ENCODE data around the gene HSBP1.

Gene HSBP1

DNA sequence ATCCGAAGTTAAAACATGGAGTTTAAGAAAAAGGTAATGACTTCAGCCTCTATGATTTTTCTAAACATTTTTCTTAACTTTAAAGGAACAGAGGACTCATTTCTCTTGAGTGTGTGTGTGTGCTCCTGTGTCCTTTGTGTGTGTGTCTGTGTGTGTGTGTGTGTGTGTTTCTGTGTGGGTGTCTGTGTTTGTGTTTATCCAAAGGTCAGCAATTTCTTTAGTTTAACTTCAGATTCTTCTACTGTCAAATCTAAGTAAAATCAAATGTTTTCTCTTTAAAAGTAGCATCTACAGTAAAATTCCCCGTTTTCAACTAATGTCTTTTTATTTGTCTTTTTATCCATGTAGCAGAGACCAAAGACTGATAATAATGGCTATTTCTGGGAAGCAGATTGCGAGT, 31.8 kb downstream of the HSBP1 start:
- DNase-seq = no peak
- Mint-ChIP-seq H3K9me3 (no peaks in the 10 kb centered on the region), H3K36me3 (ENCODE audit: low read depth) (no peaks in the 10 kb centered on the region), H3K4me3 (no peak overlapping the region), H3K27me3 (peaks cover 22% of the 10 kb centered on the region), H3K4me1 (ENCODE audit: low read depth) (peaks cover 17% of the 10 kb centered on the region), H3K27ac (no peak overlapping the region)

DNA sequence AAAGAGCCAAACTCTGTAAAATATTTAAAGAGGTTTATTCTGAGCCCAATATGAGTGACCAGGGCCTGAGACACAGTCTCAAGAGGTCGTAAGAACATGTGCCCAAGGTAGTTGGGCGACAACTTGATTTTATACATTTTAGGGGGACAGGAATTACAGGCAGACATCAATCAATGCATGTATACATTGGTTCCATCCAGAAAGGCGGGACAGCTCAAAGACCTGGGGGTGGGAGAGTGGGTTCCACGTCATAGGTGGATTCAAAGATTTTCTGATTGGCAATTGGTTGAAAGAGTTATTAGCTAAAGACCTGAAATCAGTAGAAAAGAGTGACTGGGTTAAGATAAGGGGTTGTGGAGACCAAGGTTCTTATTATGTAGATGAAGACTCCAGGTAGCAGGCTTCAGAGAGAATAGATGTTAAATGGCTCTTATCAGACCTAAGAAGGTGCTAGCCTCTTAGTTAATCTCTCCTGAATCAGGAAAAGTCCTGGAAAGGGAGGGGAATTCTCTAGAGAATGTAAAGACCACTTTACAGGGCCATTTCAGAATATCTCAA, 32.4 kb downstream of the HSBP1 start:
- Mint-ChIP-seq H3K4me3 (no peak overlapping the region), H3K27me3 (peaks cover 22% of the 10 kb centered on the region), H3K9me3 (no peaks in the 10 kb centered on the region), H3K4me1 (ENCODE audit: low read depth) (peaks cover 14% of the 10 kb centered on the region), H3K36me3 (ENCODE audit: low read depth) (no peaks in the 10 kb centered on the region), H3K27ac (no peak overlapping the region)
- no peak for DNase-seq

DNA sequence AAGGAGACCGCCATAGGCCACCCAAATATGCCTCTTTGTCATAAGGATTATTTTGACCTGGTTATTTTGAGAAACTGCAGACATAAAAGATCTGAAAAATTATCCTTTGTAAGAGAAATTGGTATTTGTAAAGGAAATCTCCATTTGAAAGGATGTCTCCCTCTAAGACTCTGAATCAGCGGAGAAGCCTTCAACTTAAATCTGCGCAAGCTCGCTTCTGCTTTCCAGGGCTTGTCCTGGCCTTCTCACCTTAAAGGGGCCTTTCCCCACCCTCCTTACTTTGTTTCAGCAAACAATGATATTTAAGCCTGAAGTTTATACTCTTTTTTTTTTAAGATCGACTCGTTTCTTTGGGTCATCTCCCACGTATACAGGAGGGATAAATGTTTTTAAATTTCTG, 34.5 kb downstream of the HSBP1 start:
- H3K4me1 Mint-ChIP-seq (ENCODE audit: low read depth) = no peaks in the 10 kb centered on the region

DNA sequence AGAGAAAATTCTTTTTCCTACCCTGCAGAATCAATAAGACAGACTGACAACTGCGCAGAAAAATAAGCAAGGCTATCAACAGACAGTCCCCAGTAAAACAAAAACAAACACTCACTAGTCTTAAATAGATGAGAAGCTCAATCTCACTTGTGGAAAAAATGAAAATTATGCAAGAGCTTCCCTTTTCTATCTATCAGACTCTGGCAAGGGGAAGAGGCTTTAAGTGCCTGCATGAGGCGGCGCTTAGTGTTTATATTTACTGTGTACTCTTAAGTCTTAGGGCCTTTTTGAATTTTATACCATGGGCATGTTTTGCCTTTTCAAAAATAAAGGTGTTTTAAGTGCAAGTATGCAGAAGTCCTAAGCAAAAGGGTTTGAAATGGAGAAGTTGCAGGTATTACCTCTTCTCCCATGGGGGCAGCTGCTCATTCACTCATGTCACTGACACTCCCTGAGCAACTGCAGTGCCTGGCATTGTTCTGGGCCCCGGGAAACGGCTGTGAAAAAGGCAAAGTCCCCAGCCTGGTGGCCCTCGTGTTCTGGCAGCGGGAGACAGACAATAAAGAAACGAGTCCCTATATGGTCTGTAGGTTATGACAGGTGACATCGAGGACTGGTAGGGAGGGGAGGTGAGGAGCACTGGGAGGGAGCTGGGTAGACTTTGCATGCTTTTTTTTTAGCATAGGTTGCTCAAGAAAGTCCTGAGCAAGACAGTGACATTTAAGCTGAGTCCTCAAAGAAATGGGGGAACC, 35.2 kb downstream of the HSBP1 start:
- H3K27ac Mint-ChIP-seq = no peak overlapping the region
- H3K36me3 Mint-ChIP-seq (ENCODE audit: low read depth) = no peaks in the 10 kb centered on the region
- H3K27me3 Mint-ChIP-seq = peaks cover 10% of the 10 kb centered on the region
- H3K9me3 Mint-ChIP-seq = no peaks in the 10 kb centered on the region
- H3K4me1 Mint-ChIP-seq (ENCODE audit: low read depth) = no peaks in the 10 kb centered on the region
- H3K4me3 Mint-ChIP-seq = no peak overlapping the region
- no peak for DNase-seq

More for the DNA sequence above, 34.5 kb downstream of the HSBP1 start:
- no peak overlapping the region for H3K4me3 Mint-ChIP-seq
- H3K27ac Mint-ChIP-seq = no peak overlapping the region
- no peak for DNase-seq
- no peaks in the 10 kb centered on the region for H3K36me3 Mint-ChIP-seq (ENCODE audit: low read depth)
- peaks cover 16% of the 10 kb centered on the region for H3K27me3 Mint-ChIP-seq
- H3K9me3 Mint-ChIP-seq = no peaks in the 10 kb centered on the region

DNA sequence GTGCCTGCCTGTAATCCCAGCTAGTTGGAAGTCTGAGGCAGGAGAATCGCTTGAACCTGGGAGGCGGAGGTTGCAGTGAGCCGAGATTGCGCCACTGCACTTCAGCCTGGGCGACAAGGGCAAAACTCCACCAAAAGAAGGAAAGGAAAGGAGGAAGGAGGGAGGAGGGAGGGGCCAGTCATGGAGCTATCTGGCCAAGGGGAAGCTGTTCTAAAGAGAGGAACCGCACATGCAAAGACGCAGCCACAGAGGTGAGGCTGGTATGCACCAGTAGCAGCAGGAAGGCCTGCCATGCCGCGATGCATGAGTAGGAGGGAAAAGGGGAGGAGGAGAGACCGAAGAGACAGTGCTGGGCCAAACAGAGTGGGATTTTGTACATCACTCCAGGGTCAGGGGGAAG, 35.9 kb downstream of the HSBP1 start:
- Mint-ChIP-seq H3K27ac (no peak overlapping the region), H3K27me3 (peaks cover 3% of the 10 kb centered on the region), H3K4me1 (ENCODE audit: low read depth) (no peaks in the 10 kb centered on the region), H3K36me3 (ENCODE audit: low read depth) (no peaks in the 10 kb centered on the region), H3K9me3 (no peaks in the 10 kb centered on the region), H3K4me3 (no peak overlapping the region)
- DNase-seq = no peak

DNA sequence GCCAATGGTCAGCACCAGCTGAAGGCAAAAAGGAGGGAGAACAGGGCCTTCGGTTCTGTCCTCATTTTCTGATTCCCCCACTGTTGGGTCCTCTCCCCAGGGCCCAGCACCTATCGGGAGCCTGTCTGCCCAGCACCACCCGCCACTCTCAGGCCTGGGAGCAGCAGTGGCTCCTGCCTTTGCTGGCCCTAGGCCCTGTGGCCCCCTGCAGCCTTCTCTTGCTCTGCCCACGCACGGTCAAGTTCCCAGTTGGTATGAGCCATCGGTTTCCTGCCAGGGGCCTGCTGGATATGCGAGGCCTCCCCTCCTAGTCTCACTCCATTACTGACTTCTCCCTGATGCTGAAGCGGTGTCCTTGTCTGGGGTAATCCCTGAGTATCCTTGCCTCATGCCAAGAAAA, 37.5 kb downstream of the HSBP1 start:
- no peaks in the 10 kb centered on the region for H3K36me3 Mint-ChIP-seq (ENCODE audit: low read depth)
- no peak overlapping the region for H3K27ac Mint-ChIP-seq
- no peaks in the 10 kb centered on the region for H3K4me1 Mint-ChIP-seq (ENCODE audit: low read depth)
- H3K27me3 Mint-ChIP-seq = no peaks in the 10 kb centered on the region
- H3K4me3 Mint-ChIP-seq = no peak overlapping the region
- DNase-seq = no peak
- no peaks in the 10 kb centered on the region for H3K9me3 Mint-ChIP-seq

DNA sequence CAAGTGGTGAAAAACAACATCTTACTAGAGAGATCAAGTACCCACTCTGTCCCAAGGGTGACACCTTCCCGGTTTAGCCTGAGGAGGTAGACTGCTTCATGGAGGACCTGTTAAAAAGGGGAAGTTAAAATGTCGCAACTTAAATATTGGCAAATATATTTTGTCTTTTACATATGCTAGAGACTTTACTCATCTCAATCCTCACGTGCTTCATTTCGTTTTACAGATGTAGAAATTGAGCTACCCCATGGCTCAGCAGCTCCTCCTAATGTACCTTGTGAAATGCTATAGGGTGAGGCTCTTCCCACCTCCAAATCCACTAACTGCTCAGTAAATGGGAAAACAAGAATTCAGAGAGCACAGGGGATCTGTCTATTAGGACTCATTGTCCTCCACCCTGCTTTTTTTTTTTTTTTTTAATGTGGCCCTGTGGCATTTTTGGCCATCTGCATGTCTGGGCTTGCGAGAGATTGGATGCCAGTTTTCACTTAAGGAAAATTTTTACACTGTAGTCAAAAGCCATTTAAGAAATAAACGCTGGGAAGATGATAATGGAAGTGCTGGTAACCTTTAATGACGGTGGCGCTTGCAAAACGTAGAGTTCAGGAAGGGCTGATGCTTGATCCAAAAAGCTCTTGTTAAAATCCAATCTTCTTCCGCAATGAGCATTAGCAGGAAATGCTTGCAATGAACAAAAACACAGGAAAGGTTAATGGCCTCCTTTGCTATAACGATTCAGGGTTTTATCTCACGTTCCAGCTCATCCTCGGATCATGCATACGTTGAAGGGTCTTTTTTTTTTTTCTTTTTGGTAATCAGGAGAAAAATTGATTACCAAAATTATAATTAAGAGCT, 39.8 kb downstream of the HSBP1 start:
- no peak for DNase-seq
- no peak overlapping the region for H3K4me3 Mint-ChIP-seq
- H3K36me3 Mint-ChIP-seq (ENCODE audit: low read depth) = no peaks in the 10 kb centered on the region
- H3K27me3 Mint-ChIP-seq = peaks cover 3% of the 10 kb centered on the region
- no peaks in the 10 kb centered on the region for H3K9me3 Mint-ChIP-seq
- H3K27ac Mint-ChIP-seq = no peak overlapping the region
- no peaks in the 10 kb centered on the region for H3K4me1 Mint-ChIP-seq (ENCODE audit: low read depth)

DNA sequence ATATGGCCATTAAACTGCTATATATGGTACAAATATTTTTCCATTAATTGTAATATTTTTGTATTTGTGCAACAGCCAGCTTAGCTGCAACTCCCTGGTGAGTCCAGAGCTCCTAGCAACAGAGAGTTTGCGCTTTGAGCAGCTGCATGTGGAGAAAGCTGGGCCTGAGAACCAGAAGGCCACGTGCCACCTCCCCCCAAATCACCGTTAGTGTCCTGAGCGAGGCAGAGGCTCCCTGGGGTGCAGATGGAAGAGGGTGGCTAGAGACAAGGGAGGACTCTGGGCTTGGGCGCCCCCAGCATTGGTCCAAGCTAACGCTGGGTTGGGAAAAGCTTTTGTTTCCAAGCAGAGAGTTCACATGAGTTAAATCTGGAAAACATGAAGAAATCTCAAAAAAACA, 41.6 kb downstream of the HSBP1 start:
- H3K36me3 Mint-ChIP-seq (ENCODE audit: low read depth) = no peaks in the 10 kb centered on the region
- no peak overlapping the region for H3K4me3 Mint-ChIP-seq
- DNase-seq = no peak
- peaks cover 3% of the 10 kb centered on the region for H3K27me3 Mint-ChIP-seq
- H3K9me3 Mint-ChIP-seq = no peaks in the 10 kb centered on the region
- no peaks in the 10 kb centered on the region for H3K4me1 Mint-ChIP-seq (ENCODE audit: low read depth)
- H3K27ac Mint-ChIP-seq = no peak overlapping the region

DNA sequence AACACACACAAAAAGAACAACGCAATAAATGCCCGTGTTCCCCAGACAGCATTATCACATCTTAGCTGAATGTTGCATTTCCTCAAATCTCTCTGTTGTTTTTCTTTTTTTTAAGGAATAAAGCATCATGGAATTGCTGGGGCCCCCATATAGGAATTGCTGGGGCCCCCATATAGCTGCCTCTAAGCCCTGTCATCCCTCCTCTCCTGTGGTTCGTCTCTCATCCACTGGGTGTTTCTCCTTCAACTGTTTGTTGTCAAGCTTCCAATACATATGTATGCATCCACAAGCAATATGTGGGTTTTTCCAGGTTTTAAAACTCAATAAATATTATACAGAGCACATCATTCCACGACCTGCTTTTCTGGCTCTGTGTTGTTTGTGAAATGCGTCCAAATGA, 43.2 kb downstream of the HSBP1 start:
- Mint-ChIP-seq H3K9me3 (no peaks in the 10 kb centered on the region), H3K4me3 (no peak overlapping the region), H3K27ac (no peak overlapping the region), H3K27me3 (peaks cover 3% of the 10 kb centered on the region), H3K36me3 (ENCODE audit: low read depth) (no peaks in the 10 kb centered on the region), H3K4me1 (ENCODE audit: low read depth) (no peaks in the 10 kb centered on the region)
- no peak for DNase-seq

DNA sequence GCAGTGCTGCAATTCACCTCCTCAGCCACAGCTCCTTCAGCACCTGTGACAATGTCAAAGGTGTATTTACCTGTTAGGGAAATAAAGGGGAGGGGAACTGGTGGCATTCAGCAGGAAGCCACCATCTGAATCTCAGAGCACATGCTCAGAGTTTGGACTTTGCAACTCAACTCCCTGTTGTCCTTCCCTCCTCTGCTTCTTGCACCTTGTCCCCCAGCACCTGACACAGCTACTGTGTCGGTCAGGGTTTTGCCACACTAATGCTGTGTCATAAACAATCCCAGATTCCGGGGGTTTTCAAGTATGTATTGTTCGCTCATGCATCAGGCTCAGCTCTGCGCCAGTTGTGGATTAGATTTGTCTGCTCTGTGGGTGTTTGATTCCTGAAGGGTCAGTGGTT, 43.7 kb downstream of the HSBP1 start:
- H3K36me3 Mint-ChIP-seq (ENCODE audit: low read depth) = no peaks in the 10 kb centered on the region
- no peaks in the 10 kb centered on the region for H3K4me1 Mint-ChIP-seq (ENCODE audit: low read depth)
- DNase-seq = no peak
- no peaks in the 10 kb centered on the region for H3K9me3 Mint-ChIP-seq
- peaks cover 3% of the 10 kb centered on the region for H3K27me3 Mint-ChIP-seq
- no peak overlapping the region for H3K4me3 Mint-ChIP-seq
- no peak overlapping the region for H3K27ac Mint-ChIP-seq

DNA sequence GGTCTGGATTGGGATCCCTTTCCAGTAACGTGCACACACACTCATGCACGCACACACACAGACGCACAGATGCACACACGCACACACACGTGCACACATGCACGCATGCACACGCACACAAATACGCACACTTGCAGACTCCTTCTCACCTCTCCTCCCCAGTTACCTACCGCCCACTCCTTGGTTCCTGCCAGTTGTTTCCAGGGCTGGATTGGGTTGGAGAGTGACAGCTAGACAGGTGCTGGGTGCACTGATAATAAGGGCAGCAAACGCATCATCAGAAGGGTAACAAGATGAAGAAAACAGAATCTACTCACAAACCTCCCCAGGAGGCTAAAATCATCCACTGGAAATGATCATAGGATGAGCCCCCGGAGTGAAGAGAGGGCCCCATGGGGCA, 45.0 kb downstream of the HSBP1 start:
- H3K4me3 Mint-ChIP-seq = no peak overlapping the region
- H3K27me3 Mint-ChIP-seq = peaks cover 3% of the 10 kb centered on the region
- no peak overlapping the region for H3K27ac Mint-ChIP-seq
- no peak for DNase-seq
- no peaks in the 10 kb centered on the region for H3K9me3 Mint-ChIP-seq
- no peaks in the 10 kb centered on the region for H3K36me3 Mint-ChIP-seq (ENCODE audit: low read depth)
- H3K4me1 Mint-ChIP-seq (ENCODE audit: low read depth) = no peaks in the 10 kb centered on the region

DNA sequence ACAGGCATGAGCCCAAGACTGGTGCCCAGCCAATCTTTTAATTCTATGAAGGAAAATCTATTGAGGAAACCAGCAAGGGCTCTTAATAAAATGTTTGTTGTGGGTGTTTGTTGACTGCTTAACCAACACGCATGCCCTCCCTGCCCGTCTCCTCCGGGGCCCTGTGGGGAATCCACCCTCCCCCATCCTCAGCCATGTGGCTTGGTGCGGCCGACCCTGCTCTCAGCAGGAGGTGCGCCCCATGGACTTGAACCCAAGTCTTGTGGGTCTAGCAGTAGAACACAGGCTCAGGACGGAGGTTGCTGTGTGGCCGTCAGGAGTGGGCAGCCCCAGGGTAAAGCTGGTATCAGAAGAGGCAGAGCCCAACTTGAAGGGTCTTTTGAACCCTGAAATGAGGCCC, 46.1 kb downstream of the HSBP1 start:
- H3K4me1 Mint-ChIP-seq (ENCODE audit: low read depth) = no peaks in the 10 kb centered on the region
- H3K9me3 Mint-ChIP-seq = no peaks in the 10 kb centered on the region
- no peaks in the 10 kb centered on the region for H3K36me3 Mint-ChIP-seq (ENCODE audit: low read depth)
- H3K4me3 Mint-ChIP-seq = no peak overlapping the region
- H3K27ac Mint-ChIP-seq = no peak overlapping the region
- peaks cover 3% of the 10 kb centered on the region for H3K27me3 Mint-ChIP-seq
- no peak for DNase-seq

DNA sequence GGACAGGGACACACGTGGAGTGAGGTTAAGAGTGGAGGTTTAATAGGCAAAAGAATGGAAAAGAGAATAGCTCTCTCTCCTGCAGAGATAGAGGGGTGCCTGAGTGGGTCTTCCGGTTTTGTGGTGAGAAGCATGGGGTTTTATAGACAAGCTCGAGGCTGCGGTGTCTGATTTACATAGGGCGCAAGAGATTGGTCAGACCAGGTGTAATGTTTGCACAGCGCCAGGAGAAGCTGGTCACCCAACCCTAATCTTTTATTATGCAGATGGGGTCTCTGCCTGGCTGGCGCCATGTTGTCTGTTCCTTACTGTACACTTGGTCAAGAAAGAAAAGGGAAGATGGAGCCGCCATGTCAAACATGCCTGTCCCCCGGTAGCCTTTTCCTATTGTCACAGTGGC, 46.6 kb downstream of the HSBP1 start:
- H3K36me3 Mint-ChIP-seq (ENCODE audit: low read depth) = no peaks in the 10 kb centered on the region
- no peaks in the 10 kb centered on the region for H3K9me3 Mint-ChIP-seq
- DNase-seq = no peak
- H3K4me1 Mint-ChIP-seq (ENCODE audit: low read depth) = no peaks in the 10 kb centered on the region
- no peak overlapping the region for H3K4me3 Mint-ChIP-seq
- no peak overlapping the region for H3K27ac Mint-ChIP-seq
- H3K27me3 Mint-ChIP-seq = peaks cover 3% of the 10 kb centered on the region

DNA sequence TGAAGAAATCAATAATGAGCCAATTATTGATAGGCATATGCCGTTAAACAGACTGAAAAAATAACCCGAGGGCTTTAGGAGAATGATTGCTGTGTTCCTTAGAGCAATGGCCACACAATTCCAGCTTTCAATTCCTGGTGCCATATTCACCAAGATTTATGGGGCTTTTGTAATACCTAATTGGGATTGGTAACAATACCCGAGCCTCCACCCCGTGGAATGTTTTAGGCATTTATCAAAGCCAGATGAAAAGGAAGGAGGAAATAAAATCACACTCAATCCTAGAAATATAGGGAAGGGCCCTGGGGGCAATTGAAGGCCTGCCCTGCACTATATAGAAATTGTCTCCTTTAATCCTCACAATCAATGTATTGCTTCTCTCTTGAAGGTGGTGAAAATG, 49.0 kb downstream of the HSBP1 start:
- Mint-ChIP-seq H3K36me3 (ENCODE audit: low read depth) (no peaks in the 10 kb centered on the region), H3K27me3 (peaks cover 3% of the 10 kb centered on the region), H3K9me3 (no peaks in the 10 kb centered on the region), H3K27ac (no peak overlapping the region), H3K4me3 (no peak overlapping the region), H3K4me1 (ENCODE audit: low read depth) (no peaks in the 10 kb centered on the region)
- no peak for DNase-seq

DNA sequence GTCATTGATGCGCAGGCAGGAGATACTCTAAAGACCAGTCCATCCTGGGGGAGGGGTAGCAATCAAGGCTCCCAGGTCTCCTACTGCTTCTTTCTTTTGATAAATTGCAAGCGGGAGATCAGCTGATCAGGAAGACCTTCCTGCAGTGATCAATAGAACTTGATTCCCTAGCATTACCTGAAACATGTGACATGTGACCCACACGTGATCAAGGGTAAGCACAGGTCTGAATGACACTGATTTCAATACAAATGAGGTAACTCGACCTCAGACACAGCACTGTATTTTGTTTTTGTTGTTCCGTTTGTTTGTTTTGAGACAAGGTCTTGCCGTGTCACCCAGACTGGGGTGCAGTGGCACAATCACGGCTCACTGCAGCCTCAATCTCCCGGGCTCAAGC, 51.5 kb downstream of the HSBP1 start:
- Mint-ChIP-seq H3K36me3 (ENCODE audit: low read depth) (no peaks in the 10 kb centered on the region), H3K27ac (no peak overlapping the region), H3K9me3 (no peaks in the 10 kb centered on the region), H3K27me3 (peaks cover 3% of the 10 kb centered on the region), H3K4me3 (no peak overlapping the region), H3K4me1 (ENCODE audit: low read depth) (no peaks in the 10 kb centered on the region)
- DNase-seq = no peak

All from activated T-cell treated with anti-CD3 and anti-CD28 coated beads, Interleukin-2, amount 50 U/mL, for 24 hours (primary cell).